Parathyroid adenoma (tissue), 2 donors: ENCODE measurements around the gene TPPP3.
"Not testable (repeated sequence)": the region's sequence is repeated elsewhere in the genome, so short reads cannot be mapped to it uniquely, and the experiment has no call there.

Source experiments
- H2AFZ ChIP-seq: fragments of 300-600 bp; sonication (generic); one replicate; pipeline ENCODE4 v1.7.0; 2017; ENCODE audit warnings: antibody characterized with exemption, mild to moderate bottlenecking
- H3K27ac ChIP-seq: fragments of 300-600 bp; sonication (generic); one replicate; pipeline ENCODE4 v1.7.0; 2017
- H3K27me3 ChIP-seq: fragments of 300-600 bp; sonication (generic); one replicate; pipeline ENCODE4 v1.7.0; 2017; ENCODE audit warnings: low read length; ENCODE audit not compliant: control insufficient read depth, insufficient read depth
- H3K36me3 ChIP-seq: fragments of 300-600 bp; sonication (generic); one replicate; pipeline ENCODE4 v1.7.0; 2017; ENCODE audit warnings: low read length; ENCODE audit not compliant: control insufficient read depth, insufficient read depth
- H3K4me1 ChIP-seq: fragments of 300-600 bp; sonication (generic); one replicate; pipeline ENCODE4 v1.7.0; 2017; ENCODE audit warnings: control low read depth
- H3K4me2 ChIP-seq: fragments of 300-600 bp; sonication (generic); one replicate; pipeline ENCODE4 v1.7.0; 2017; ENCODE audit warnings: low read length
- H3K4me3 ChIP-seq: fragments of 300-600 bp; sonication (generic); one replicate; pipeline ENCODE4 v1.7.0; 2017; ENCODE audit warnings: low read depth, low read length
- H3K79me2 ChIP-seq: fragments of 300-600 bp; sonication (generic); one replicate; pipeline ENCODE4 v1.7.0; 2017; ENCODE audit warnings: control low read depth
- H3K9ac ChIP-seq: fragments of 300-600 bp; sonication (generic); one replicate; pipeline ENCODE4 v1.7.0; 2017; ENCODE audit warnings: mild to moderate bottlenecking
- H3K9me3 ChIP-seq: fragments of 300-600 bp; sonication (generic); one replicate; pipeline ENCODE4 v1.7.0; 2017; ENCODE audit warnings: low read length; ENCODE audit not compliant: control insufficient read depth
- CTCF ChIP-seq: fragments of 300-600 bp; sonication (generic); IDR thresholded peaks from one replicate; pipeline ENCODE4 v1.7.0; 2017; ENCODE audit warnings: antibody characterized with exemption, mild to moderate bottlenecking
- donor health status: primary hyperparathyroidism.

Gene TPPP3

DNA sequence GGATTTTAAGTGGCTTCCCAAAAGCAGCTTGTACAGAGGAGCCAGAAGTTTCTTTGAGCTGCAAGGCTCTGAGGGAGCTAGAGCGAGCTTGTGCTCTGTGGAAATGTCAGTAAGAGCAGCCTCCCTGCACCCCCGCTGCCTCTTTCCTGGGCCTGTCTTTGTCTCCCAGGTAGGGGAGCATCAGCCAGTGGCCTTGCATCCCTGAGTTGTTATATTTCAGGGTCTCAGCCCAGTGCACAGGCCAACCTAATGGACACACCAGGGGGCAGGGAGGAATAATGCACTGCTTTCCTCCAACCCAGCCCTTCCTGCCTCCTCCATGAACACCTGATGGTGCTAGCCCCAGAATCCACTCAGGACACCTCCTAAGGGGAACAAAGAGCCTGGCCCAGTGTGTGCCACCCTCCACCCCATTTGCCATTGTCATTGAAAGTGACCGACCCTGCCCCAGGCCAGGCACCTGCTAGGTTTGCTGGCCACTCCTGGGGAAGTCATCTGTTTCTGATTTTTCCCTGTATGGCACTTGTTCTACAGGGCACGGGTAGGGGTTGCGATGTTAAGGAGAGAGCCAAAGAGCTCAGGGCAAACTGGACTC lies 6.3 kb downstream of the TPPP3 start:
- no peak for TF ChIP-seq CTCF
- Histone ChIP-seq H2AFZ (no peak overlapping the region), H3K9ac (no peak overlapping the region), H3K27me3 (no peaks in the 10 kb centered on the region), H3K27ac (no peak overlapping the region), H3K9me3 (no peaks in the 10 kb centered on the region), H3K4me1 (no peaks in the 10 kb centered on the region), H3K4me2 (no peak overlapping the region), H3K36me3 (no peaks in the 10 kb centered on the region), H3K79me2 (no peaks in the 10 kb centered on the region), H3K4me3 (no peak overlapping the region)

GRCh38 chr16:67384778-67385510 lies 8.4 kb downstream of the TPPP3 start:
- no peak for TF ChIP-seq CTCF
- H2AFZ ChIP-seq, result no peak overlapping the region
- no peak overlapping the region for H3K4me3 ChIP-seq
- H3K27ac ChIP-seq, result no peak overlapping the region
- H3K9ac ChIP-seq, result no peak overlapping the region
- peaks cover 8% of the 10 kb centered on the region for H3K4me1 ChIP-seq
- H3K79me2 ChIP-seq, result no peaks in the 10 kb centered on the region
- no peaks in the 10 kb centered on the region for H3K27me3 ChIP-seq
- H3K4me2 ChIP-seq, result no peak overlapping the region
- H3K36me3 ChIP-seq, result no peaks in the 10 kb centered on the region
- H3K9me3 ChIP-seq, result no peaks in the 10 kb centered on the region

- Histone ChIP-seq H3K4me3 (no peak overlapping the region), H3K79me2 (no peaks in the 10 kb centered on the region)
- TF ChIP-seq CTCF, result no peak
These were observed 10.0 kb downstream of the TPPP3 start for GRCh38 chr16:67383284-67383683.

GRCh38 chr16:67378642-67379041 lies 14.7 kb downstream of the TPPP3 start:
- H3K4me1 ChIP-seq, result peaks cover 11% of the 10 kb centered on the region
- H3K4me2 ChIP-seq, result peak overlapping the region; percentile 27
- H3K79me2 ChIP-seq, result no peaks in the 10 kb centered on the region
- no peaks in the 10 kb centered on the region for H3K36me3 ChIP-seq
- peak overlapping the region; percentile 3 for H2AFZ ChIP-seq
- TF ChIP-seq CTCF, result no peak
- no peaks in the 10 kb centered on the region for H3K27me3 ChIP-seq
- no peak overlapping the region for H3K9ac ChIP-seq
- H3K27ac ChIP-seq, result peak overlapping the region; percentile 57
- H3K4me3 ChIP-seq, result peak overlapping the region; percentile 27
- H3K9me3 ChIP-seq, result no peaks in the 10 kb centered on the region

More at GRCh38 chr16:67383284-67383683, 10.0 kb downstream of the TPPP3 start:
- no peak overlapping the region for H3K4me2 ChIP-seq
- H3K9me3 ChIP-seq, result no peaks in the 10 kb centered on the region
- peaks cover 11% of the 10 kb centered on the region for H3K4me1 ChIP-seq
- H3K27me3 ChIP-seq, result no peaks in the 10 kb centered on the region
- H3K36me3 ChIP-seq, result no peaks in the 10 kb centered on the region
- H3K9ac ChIP-seq, result no peak overlapping the region
- H2AFZ ChIP-seq, result no peak overlapping the region
- H3K27ac ChIP-seq, result no peak overlapping the region

- not testable (repeated sequence) for H3K27ac ChIP-seq, H3K36me3 ChIP-seq
- H3K4me1 ChIP-seq, result peaks cover 11% of the 10 kb centered on the region
These were observed 17.3 kb downstream of the TPPP3 start for GRCh38 chr16:67376012-67376411.

More at GRCh38 chr16:67376012-67376411, 17.3 kb downstream of the TPPP3 start:
- H3K9me3 ChIP-seq, H2AFZ ChIP-seq, H3K4me2 ChIP-seq, H3K4me3 ChIP-seq, H3K9ac ChIP-seq, H3K79me2 ChIP-seq, H3K27me3 ChIP-seq: not testable (repeated sequence)
